T-helper 17 cell (primary cell): ENCODE results near the gene GSTM2. TPM values are rescaled to one million over a fixed set of nuclear protein-coding genes. Genes with fewer than 3 reads are reported as not detected.
A peak's percentile ranks its signal among the peaks of the same experiment; 100 is the strongest.
"Not testable (repeated sequence)": the region's sequence is repeated elsewhere in the genome, so short reads cannot be mapped to it uniquely, and the experiment has no call there.

Experiments used
- ATAC-seq: fragments of 150-1000 bp; cut with Tn5 transposase; 2 replicates; pipeline ENCODE4 v1.10.0; 2021; ENCODE audit warnings: mild to moderate bottlenecking, moderate library complexity
- DNase-seq, 3 donors: peaks; one replicate each; pipeline versions ENCODE4 v3.0.0 to v3.0.0-alpha.2; 2020 to 2021
- H3K9me3 ChIP-seq: one replicate; pipeline ENCODE4 v1.7.0; 2013; ENCODE audit warnings: low read length, mild to moderate bottlenecking; ENCODE audit not compliant: control insufficient read depth, poor library complexity, severe bottlenecking
- H3K27ac Mint-ChIP-seq: one replicate; pipeline ENCODE4 v1.8.0; 2022; ENCODE audit warnings: mild to moderate bottlenecking, moderate library complexity, mixed read lengths
- H3K27me3 Mint-ChIP-seq: one replicate; pipeline ENCODE4 v1.8.0; 2022; ENCODE audit warnings: mixed read lengths
- H3K36me3 Mint-ChIP-seq: one replicate; pipeline ENCODE4 v1.8.0; 2022; ENCODE audit warnings: low read depth, mixed read lengths
- H3K4me1 Mint-ChIP-seq: one replicate; pipeline ENCODE4 v1.8.0; 2022; ENCODE audit warnings: mild to moderate bottlenecking, mixed read lengths
- H3K4me3 Mint-ChIP-seq: one replicate; pipeline ENCODE4 v1.8.0; 2022; ENCODE audit warnings: mild to moderate bottlenecking, moderate library complexity, mixed read lengths
- total RNA-seq, 4 donors: library from RNA in 2 of 4; stranded (reverse) in 2 of 4; gene quantifications; one replicate each; pipeline ENCODE4 v1.2.3 and lab custom pipeline; 2022 to 2026

GSTM2 gene
- total RNA-seq, 2 donors from 2014 or later, result 44.0 to 117 TPM

- H3K36me3 Mint-ChIP-seq, result no peaks in the 10 kb centered on the region
- DNase-seq (no peak), ATAC-seq (no peak)
- peaks cover 16% of the 10 kb centered on the region for H3K4me1 Mint-ChIP-seq
- no peak overlapping the region for H3K4me3 Mint-ChIP-seq
- H3K9me3 ChIP-seq, result no peaks in the 10 kb centered on the region
- no peak overlapping the region for H3K27ac Mint-ChIP-seq
- peaks cover 5% of the 10 kb centered on the region for H3K27me3 Mint-ChIP-seq
Observed at GRCh38 chr1:109644670-109645069, 23.2 kb upstream of the GSTM2 start.

GRCh38 chr1:109649491-109649914 is 18.4 kb upstream of the GSTM2 start:
- Mint-ChIP-seq H3K4me3 (no peak overlapping the region), H3K27ac (no peak overlapping the region), H3K36me3 (no peaks in the 10 kb centered on the region), H3K4me1 (peaks cover 5% of the 10 kb centered on the region), H3K27me3 (peaks cover 10% of the 10 kb centered on the region)
- H3K9me3 ChIP-seq, result no peaks in the 10 kb centered on the region
- ATAC-seq (no peak), DNase-seq (no peak)

DNA sequence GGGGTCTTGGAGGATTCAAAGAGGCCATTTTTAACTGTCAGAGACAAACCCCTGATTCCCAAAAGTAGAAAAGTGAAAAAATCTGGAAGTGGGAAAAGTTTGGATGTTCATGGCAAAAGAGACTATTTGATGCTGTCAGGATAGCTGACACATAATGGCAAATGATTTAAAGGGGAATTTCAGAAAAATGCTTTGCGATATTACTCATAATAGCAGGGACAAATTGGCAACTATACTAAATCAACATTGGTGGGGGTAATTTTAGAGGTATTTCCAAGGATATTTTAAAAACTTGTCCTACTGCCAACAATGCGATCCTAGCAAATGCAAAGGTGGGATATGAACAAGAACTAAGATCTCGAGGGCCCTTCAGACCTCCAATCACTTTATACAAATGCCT is 17.2 kb upstream of the GSTM2 start:
- Mint-ChIP-seq H3K4me3 (no peak overlapping the region), H3K27ac (no peak overlapping the region), H3K36me3 (no peaks in the 10 kb centered on the region), H3K4me1 (peaks cover 13% of the 10 kb centered on the region), H3K27me3 (peaks cover 10% of the 10 kb centered on the region)
- H3K9me3 ChIP-seq, result no peaks in the 10 kb centered on the region
- no peak for ATAC-seq
- DNase-seq, result no peak

- Mint-ChIP-seq H3K27me3 (peaks cover 6% of the 10 kb centered on the region), H3K4me3 (no peak overlapping the region), H3K27ac (no peak overlapping the region), H3K4me1 (peaks cover 25% of the 10 kb centered on the region), H3K36me3 (no peaks in the 10 kb centered on the region)
- DNase-seq (no peak), ATAC-seq (no peak)
- H3K9me3 ChIP-seq, result no peaks in the 10 kb centered on the region
Observed at GRCh38 chr1:109652402-109652801, 15.5 kb upstream of the GSTM2 start.

GRCh38 chr1:109653306-109653705 is 14.6 kb upstream of the GSTM2 start:
- peak overlapping the region; percentile 32 for H3K27ac Mint-ChIP-seq
- no peak overlapping the region for H3K4me3 Mint-ChIP-seq

DNA sequence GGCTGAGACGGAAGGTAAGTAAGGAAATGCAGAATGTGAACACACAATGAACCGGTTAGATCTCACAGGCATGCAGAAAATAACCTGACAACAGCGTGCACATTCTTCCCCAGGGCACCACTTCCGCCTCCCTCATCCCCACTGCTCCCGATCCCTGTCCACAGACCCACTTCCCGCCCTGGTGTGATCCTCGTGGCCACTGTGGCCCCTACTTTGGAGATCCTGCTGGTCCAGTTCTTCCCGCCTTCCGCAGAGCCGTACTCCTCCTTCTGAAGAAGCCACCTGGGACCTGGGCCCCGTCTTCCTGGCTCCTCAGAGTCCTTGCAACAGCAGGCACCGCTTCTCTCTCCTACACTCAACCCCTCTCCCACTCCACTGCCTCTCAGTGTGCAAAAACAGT is 13.3 kb upstream of the GSTM2 start:
- DNase-seq (no peak), ATAC-seq (no peak)
- H3K27ac Mint-ChIP-seq, result no peak overlapping the region
- H3K27me3 Mint-ChIP-seq, result peaks cover 5% of the 10 kb centered on the region
- H3K36me3 Mint-ChIP-seq, result no peaks in the 10 kb centered on the region
- peaks cover 24% of the 10 kb centered on the region for H3K4me1 Mint-ChIP-seq
- H3K9me3 ChIP-seq, result no peaks in the 10 kb centered on the region
- H3K4me3 Mint-ChIP-seq, result peak overlapping the region; percentile 93

More at GRCh38 chr1:109653306-109653705, 14.6 kb upstream of the GSTM2 start:
- peaks cover 5% of the 10 kb centered on the region for H3K27me3 Mint-ChIP-seq
- H3K4me1 Mint-ChIP-seq, result peaks cover 25% of the 10 kb centered on the region
- no peaks in the 10 kb centered on the region for H3K36me3 Mint-ChIP-seq
- H3K9me3 ChIP-seq, result no peaks in the 10 kb centered on the region
- DNase-seq (no peak), ATAC-seq (no peak)

GRCh38 chr1:109655615-109656519 is 12.0 kb upstream of the GSTM2 start, which contains the start of gene GSTM4:
TSS of gene GSTM4 (plus strand) at chr1:109656099. CDS start at chr1:109656390, 291 bp downstream.
- DNase-seq (peak; percentile 32 to 43 (median 42)), ATAC-seq (peak; percentile 88)
- H3K27me3 Mint-ChIP-seq, result peaks cover 4% of the 10 kb centered on the region
- no peaks in the 10 kb centered on the region for H3K9me3 ChIP-seq
- H3K36me3 Mint-ChIP-seq, result no peaks in the 10 kb centered on the region
- peak within 1 kb of the TSS; percentile 93 for H3K4me3 Mint-ChIP-seq
- peaks cover 24% of the 10 kb centered on the region for H3K4me1 Mint-ChIP-seq
- peak within 1 kb of the TSS; percentile 78 for H3K27ac Mint-ChIP-seq

DNA sequence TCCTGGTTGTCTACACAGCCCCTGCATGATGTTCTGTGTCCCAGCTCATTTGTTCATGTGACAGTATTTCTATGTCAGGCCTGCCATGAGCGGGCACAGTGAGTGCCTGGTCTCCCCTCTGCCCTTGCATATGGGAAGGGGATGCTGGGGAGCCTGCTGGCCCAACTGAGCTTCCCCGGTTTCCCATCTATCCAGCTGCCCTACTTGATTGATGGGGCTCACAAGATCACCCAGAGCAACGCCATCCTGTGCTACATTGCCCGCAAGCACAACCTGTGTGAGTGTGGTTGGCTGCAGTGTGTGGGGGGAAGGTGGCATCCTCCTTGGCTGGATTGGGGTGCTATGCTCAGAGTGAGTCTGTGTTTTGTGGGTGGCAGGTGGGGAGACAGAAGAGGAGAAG is 10.5 kb upstream of the GSTM2 start:
- no peaks in the 10 kb centered on the region for H3K9me3 ChIP-seq
- DNase-seq, result no peak
- Mint-ChIP-seq H3K27me3 (no peaks in the 10 kb centered on the region), H3K36me3 (no peaks in the 10 kb centered on the region), H3K4me3 (peak overlapping the region; percentile 52), H3K4me1 (peaks cover 24% of the 10 kb centered on the region), H3K27ac (peak overlapping the region; percentile 8)
- ATAC-seq, result no peak

DNA sequence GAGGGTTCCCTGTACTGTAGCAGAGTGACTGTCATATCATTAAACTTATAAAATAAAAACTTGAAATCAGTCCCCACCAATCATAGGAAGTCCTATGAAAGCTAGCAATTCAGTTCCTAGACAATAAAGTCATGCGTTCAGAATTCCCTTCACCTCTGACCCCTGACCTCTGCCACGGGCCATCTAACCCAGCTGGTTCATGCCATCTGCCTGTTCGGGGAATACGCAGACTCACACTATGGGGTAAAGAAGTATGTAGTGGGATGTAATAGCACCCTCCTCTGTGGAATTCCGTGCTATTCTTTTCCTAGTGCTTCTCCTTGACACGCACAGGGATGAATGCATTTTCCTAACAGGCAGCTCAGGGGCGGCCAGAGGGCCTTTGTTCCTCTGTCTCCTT is 9.9 kb upstream of the GSTM2 start:
- DNase-seq (no peak), ATAC-seq (no peak)
- H3K9me3 ChIP-seq, result no peaks in the 10 kb centered on the region
- no peak overlapping the region for H3K4me3 Mint-ChIP-seq
- peaks cover 24% of the 10 kb centered on the region for H3K4me1 Mint-ChIP-seq
- no peaks in the 10 kb centered on the region for H3K36me3 Mint-ChIP-seq
- H3K27ac Mint-ChIP-seq, result peak overlapping the region; percentile 8
- no peaks in the 10 kb centered on the region for H3K27me3 Mint-ChIP-seq

DNA sequence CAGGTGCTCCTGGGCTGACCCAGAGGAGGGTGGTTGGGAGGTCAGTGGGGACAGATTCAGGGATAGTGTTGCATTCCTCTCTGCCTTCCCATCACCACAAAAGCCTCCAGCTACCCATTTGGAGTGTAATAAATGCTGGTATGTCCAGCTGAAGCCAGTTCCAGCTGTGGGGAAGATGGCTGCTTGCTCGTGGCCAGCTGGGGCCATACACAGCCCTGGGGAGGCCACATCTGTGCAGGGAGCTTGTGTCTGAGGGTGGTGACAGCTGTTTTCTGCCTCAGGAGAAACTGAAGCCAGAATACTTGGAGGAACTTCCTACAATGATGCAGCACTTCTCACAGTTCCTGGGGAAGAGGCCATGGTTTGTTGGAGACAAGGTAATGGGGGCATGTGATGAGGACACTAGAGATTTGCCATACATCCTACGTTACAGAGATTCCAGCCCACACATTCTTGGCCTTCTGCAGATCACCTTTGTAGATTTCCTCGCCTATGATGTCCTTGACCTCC is 9.3 kb upstream of the GSTM2 start:
- Mint-ChIP-seq H3K4me3 (no peak overlapping the region), H3K27me3 (no peaks in the 10 kb centered on the region), H3K27ac (no peak overlapping the region)

GRCh38 chr1:109659145-109659544 is 8.7 kb upstream of the GSTM2 start:
- ATAC-seq, result no peak
- no peak for DNase-seq
- Mint-ChIP-seq H3K27me3 (no peaks in the 10 kb centered on the region), H3K4me1 (peaks cover 22% of the 10 kb centered on the region), H3K4me3 (no peak overlapping the region), H3K27ac (no peak overlapping the region), H3K36me3 (no peaks in the 10 kb centered on the region)
- H3K9me3 ChIP-seq, result no peaks in the 10 kb centered on the region

More for the DNA sequence above, 9.3 kb upstream of the GSTM2 start:
- peaks cover 22% of the 10 kb centered on the region for H3K4me1 Mint-ChIP-seq
- ATAC-seq (no peak), DNase-seq (no peak)
- no peaks in the 10 kb centered on the region for H3K36me3 Mint-ChIP-seq
- H3K9me3 ChIP-seq, result no peaks in the 10 kb centered on the region

GRCh38 chr1:109659997-109660690 is 7.7 kb upstream of the GSTM2 start:
- H3K27ac Mint-ChIP-seq, result no peak overlapping the region
- no peak overlapping the region for H3K4me3 Mint-ChIP-seq
- ATAC-seq (no peak), DNase-seq (no peak)
- no peaks in the 10 kb centered on the region for H3K36me3 Mint-ChIP-seq
- no peaks in the 10 kb centered on the region for H3K27me3 Mint-ChIP-seq
- H3K9me3 ChIP-seq, result no peaks in the 10 kb centered on the region
- H3K4me1 Mint-ChIP-seq, result peaks cover 16% of the 10 kb centered on the region

- ATAC-seq, H3K4me3 Mint-ChIP-seq, H3K27ac Mint-ChIP-seq, H3K9me3 ChIP-seq, H3K36me3 Mint-ChIP-seq, DNase-seq, H3K27me3 Mint-ChIP-seq: not testable (repeated sequence)
- peaks cover 13% of the 10 kb centered on the region for H3K4me1 Mint-ChIP-seq
Observed at GRCh38 chr1:109660691-109661026, 7.2 kb upstream of the GSTM2 start.
